Measurements from ENCODE around the gene FARS2. TPM values are rescaled to one million over a fixed set of nuclear protein-coding genes. Genes with fewer than 3 reads are reported as not detected.

Gene FARS2
- total RNA-seq, 2 donors from 2014 or later, result 16.2 to 18.3 TPM

- H3K9me3 Mint-ChIP-seq, result no peaks in the 10 kb centered on the region
- H3K4me1 Mint-ChIP-seq, result peaks cover 16% of the 10 kb centered on the region
Measured at GRCh38 chr6:5469101-5469846, 208.0 kb downstream of the FARS2 start.

GRCh38 chr6:5471044-5471443 is 209.7 kb downstream of the FARS2 start:
- Histone ChIP-seq H3K9ac (ENCODE audit: extremely low read depth, low read length, poor library complexity, severe bottlenecking) (no peak overlapping the region), H3K27ac (ENCODE audit: low read depth, low read length) (peak overlapping the region; percentile 89), H3K4me3 (ENCODE audit: low read length) (no peak overlapping the region), H3K9me3 (ENCODE audit: control insufficient read depth, low read length) (no peaks in the 10 kb centered on the region), H3K4me1 (ENCODE audit: control insufficient read depth, insufficient read depth, low read length) (no peaks in the 10 kb centered on the region), H3K36me3 (ENCODE audit: control insufficient read depth, insufficient read depth, low read length) (no peaks in the 10 kb centered on the region), H3K27me3 (ENCODE audit: control insufficient read depth, insufficient read depth, low read length, poor library complexity, severe bottlenecking) (no peaks in the 10 kb centered on the region)
- DNase-seq, result peak; percentile 87
- Mint-ChIP-seq H3K4me3 (no peak overlapping the region), H3K27me3 (ENCODE audit: insufficient read depth) (no peaks in the 10 kb centered on the region), H3K9me3 (no peaks in the 10 kb centered on the region), H3K36me3 (ENCODE audit: low read depth) (no peaks in the 10 kb centered on the region), H3K4me1 (peaks cover 16% of the 10 kb centered on the region), H3K27ac (no peak overlapping the region)
- TF ChIP-seq CTCF (conservative IDR thresholded peaks at IDR 0.05), result peak; percentile 95
- 4 to 8% methylated on average over 7 to 8 of the region's 8 CpGs for WGBS, 2 experiments (ENCODE audit: insufficient coverage in 1 of 2, insufficient read length in 1 of 2)

More at GRCh38 chr6:5469101-5469846, 208.0 kb downstream of the FARS2 start:
- Histone ChIP-seq H3K9ac (ENCODE audit: extremely low read depth, low read length, poor library complexity, severe bottlenecking) (no peak overlapping the region), H3K36me3 (ENCODE audit: control insufficient read depth, insufficient read depth, low read length) (no peaks in the 10 kb centered on the region), H3K27ac (ENCODE audit: low read depth, low read length) (no peak overlapping the region), H3K4me1 (ENCODE audit: control insufficient read depth, insufficient read depth, low read length) (no peaks in the 10 kb centered on the region), H3K4me3 (ENCODE audit: low read length) (no peak overlapping the region), H3K27me3 (ENCODE audit: control insufficient read depth, insufficient read depth, low read length, poor library complexity, severe bottlenecking) (no peaks in the 10 kb centered on the region), H3K9me3 (ENCODE audit: control insufficient read depth, low read length) (no peaks in the 10 kb centered on the region)
- Mint-ChIP-seq H3K27me3 (ENCODE audit: insufficient read depth) (no peaks in the 10 kb centered on the region), H3K4me3 (no peak overlapping the region), H3K27ac (no peak overlapping the region), H3K36me3 (ENCODE audit: low read depth) (no peaks in the 10 kb centered on the region)
- DNase-seq, result peak; percentile 76
- 46 to 51% methylated on average over 11 to 14 of the region's 14 CpGs for WGBS, 2 experiments (ENCODE audit: insufficient coverage in 1 of 2, insufficient read length in 1 of 2)
- peak; percentile 35 for TF ChIP-seq CTCF (conservative IDR thresholded peaks at IDR 0.05)

- no peaks in the 10 kb centered on the region for H3K27me3 ChIP-seq (ENCODE audit: control insufficient read depth, insufficient read depth, low read length, poor library complexity, severe bottlenecking)
- H3K4me3 ChIP-seq (ENCODE audit: low read length), result no peak overlapping the region
- no peak overlapping the region for H3K9ac ChIP-seq (ENCODE audit: extremely low read depth, low read length, poor library complexity, severe bottlenecking)
- H3K27ac Mint-ChIP-seq, result no peak overlapping the region
- H3K27ac ChIP-seq (ENCODE audit: low read depth, low read length), result peak overlapping the region; percentile 89
- H3K36me3 ChIP-seq (ENCODE audit: control insufficient read depth, insufficient read depth, low read length), result no peaks in the 10 kb centered on the region
- H3K27me3 Mint-ChIP-seq (ENCODE audit: insufficient read depth), result no peaks in the 10 kb centered on the region
- H3K9me3 ChIP-seq (ENCODE audit: control insufficient read depth, low read length), result no peaks in the 10 kb centered on the region
- no peaks in the 10 kb centered on the region for H3K9me3 Mint-ChIP-seq
- peaks cover 18% of the 10 kb centered on the region for H3K4me1 Mint-ChIP-seq
- WGBS, 2 experiments (ENCODE audit: insufficient coverage in 1 of 2, insufficient read length in 1 of 2), result 44 to 60% methylated on average over 2 to 12 of the region's 12 CpGs
- TF ChIP-seq CTCF (conservative IDR thresholded peaks at IDR 0.05), result no peak
- H3K4me3 Mint-ChIP-seq, result no peak overlapping the region
- no peaks in the 10 kb centered on the region for H3K36me3 Mint-ChIP-seq (ENCODE audit: low read depth)
- no peaks in the 10 kb centered on the region for H3K4me1 ChIP-seq (ENCODE audit: control insufficient read depth, insufficient read depth, low read length)
- DNase-seq, result peak; percentile 87
Measured at GRCh38 chr6:5471637-5472398, 210.5 kb downstream of the FARS2 start.
